NOMO-1 treated with dmso at 0.1 percent for 144 hours (cell line): Measurements from ENCODE around the gene AAR2.

Source experiments
- DNase-seq: peaks from one replicate; lab custom pipeline; 2025; ENCODE audit not compliant: unreplicated experiment; lab: John Stamatoyannopoulos, UW

Gene AAR2

GRCh38 chr20:36218380-36219064, 17.8 kb upstream of the AAR2 start:
- DNase-seq: no peak

DNA sequence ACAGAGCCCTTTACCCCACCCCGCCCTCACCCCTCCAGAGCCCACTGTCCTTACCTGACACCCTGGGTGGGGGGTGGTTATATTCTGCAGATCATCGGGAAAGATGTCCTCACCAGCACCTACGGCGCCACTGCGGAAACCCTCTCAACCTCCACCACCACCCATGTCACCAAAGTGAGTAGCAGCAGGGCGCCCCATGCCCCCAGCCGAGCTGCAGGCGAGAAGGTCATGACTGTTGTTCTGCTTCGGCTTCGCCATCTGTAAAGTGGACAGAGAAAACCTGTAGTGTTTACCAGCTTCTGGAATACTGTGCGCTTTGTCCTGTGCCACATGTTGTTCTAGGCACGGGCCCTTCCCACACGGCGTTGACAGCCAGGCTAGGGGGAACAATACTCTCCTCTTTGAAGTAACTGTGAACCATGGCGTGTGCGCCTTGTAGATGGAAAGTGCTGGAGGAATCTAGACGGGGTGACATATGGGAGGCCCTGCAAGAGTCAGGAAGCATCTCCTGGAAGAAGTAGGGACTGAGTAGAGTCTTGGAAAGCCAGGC, 16.5 kb upstream of the AAR2 start:
- no peak for DNase-seq

GRCh38 chr20:36225666-36226065, 10.6 kb upstream of the AAR2 start:
- DNase-seq: no peak

GRCh38 chr20:36228770-36229169, 7.5 kb upstream of the AAR2 start:
- DNase-seq: no peak

DNA sequence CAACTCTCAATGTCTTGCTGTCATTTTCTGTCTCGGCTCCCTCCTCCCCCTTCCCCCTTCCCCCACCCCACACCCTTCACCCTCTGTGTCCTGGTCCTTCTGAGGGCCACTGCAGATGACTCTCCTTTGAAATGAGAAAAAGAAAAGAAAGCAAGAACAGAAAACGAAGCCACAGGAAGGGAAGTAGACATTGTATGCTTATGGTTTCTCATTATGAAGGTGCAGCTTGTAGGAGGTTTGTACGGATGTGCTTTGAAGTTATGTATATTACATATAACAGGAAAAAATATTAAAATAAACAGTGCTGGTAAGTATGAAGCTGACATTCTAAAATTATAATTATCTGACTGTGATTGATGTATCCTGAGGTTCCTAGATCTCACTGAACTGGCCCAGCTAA, 6.3 kb upstream of the AAR2 start:
- no peak for DNase-seq

DNA sequence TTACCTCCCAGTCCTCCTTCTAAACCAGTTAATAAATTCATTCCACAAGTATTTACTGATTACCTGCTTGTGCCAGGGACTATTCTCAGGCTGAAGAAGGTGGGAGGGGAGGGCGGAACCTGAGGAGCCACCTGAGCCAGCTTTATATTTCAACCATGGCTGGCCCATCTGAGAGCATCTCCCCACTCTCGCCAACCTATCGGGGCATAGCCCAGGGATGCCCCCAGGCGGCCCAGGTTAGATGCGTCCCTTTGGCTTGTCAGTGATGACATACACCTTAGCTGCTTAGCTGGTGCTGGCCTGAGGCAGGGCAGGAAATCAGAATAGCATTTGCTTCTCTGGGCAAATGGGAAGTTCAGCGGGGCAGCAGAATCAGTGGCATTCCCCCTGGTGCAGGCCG, 4.9 kb upstream of the AAR2 start:
- no peak for DNase-seq

GRCh38 chr20:36234771-36235320, 1.4 kb upstream of the AAR2 start:
- no peak for DNase-seq

GRCh38 chr20:36236786-36237121, 476 bp downstream of the AAR2 start:
- DNase-seq: no peak

DNA sequence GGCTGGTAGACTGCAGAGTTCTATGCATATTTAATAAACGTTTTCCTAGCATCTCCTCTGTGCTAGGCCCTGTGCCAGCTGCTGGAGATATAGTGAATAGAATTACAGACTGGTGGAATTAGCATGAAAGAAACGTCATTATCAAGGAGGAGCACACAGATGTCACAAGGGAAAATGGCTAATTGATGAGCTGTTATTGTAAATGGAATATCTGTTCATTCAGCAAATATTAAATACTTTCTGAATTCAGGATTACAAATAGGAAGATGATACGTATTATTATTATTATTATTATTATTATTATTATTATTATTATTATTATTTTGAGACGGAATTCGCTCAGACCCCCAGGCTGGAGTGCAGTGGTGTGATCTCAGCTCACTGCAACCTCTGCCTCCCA, 1.2 kb downstream of the AAR2 start:
- DNase-seq: no peak

DNA sequence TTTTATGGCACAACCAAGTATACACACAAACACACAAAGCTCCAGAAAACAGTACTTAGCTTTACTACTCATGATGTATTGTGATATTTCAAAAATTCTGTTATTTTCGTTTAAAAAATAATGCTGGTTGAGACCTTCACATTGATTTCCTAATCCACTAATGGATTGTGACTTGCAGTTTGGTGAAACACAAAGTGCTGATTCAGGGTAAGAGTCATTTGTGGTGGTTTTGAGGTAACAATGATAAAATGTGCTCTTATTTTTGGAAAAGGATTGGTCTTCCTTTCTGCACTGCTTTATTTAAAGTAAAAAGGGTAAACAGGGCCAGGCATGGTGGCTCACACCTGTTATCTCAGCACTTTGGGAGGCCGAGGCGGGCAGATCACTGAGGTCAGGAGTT, 1.9 kb downstream of the AAR2 start:
- DNase-seq: no peak

GRCh38 chr20:36238760-36239159, 2.5 kb downstream of the AAR2 start:
- no peak for DNase-seq

DNA sequence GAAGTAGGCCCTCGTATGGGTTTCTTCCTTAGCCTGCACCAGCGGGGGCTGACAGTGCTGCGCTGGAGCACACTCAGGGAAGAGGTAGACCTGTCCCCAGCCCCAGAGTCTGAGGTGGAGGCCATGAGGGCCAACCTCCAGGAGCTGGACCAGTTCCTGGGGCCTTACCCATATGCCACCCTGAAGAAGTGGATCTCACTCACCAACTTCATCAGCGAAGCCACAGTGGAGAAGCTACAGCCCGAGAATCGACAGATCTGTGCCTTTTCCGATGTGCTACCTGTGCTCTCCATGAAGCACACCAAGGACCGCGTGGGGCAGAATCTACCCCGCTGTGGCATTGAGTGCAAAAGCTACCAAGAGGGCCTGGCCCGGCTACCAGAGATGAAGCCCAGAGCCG, 3.8 kb downstream of the AAR2 start:
- DNase-seq: no peak

DNA sequence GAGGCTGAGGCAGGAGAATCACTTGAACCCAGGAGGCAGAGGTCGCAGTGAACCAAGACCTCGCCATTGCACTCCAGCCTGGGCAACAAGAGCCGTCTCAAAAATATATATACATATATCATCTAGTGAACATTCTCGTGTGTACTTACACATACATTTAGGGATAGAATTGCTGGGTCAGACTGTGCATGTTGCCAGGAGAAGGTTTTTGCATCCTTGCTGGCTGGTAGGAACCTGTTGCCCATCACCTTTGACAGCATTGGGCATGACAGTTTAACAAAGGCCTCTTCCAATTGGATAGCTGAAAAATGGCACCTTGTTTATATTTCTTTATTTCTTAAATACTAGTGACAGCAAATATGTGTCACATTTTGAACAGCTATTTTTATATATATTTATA, 5.4 kb downstream of the AAR2 start:
- DNase-seq: no peak

GRCh38 chr20:36243726-36244125, 7.4 kb downstream of the AAR2 start:
- DNase-seq: no peak

GRCh38 chr20:36246401-36246800, 10.1 kb downstream of the AAR2 start:
- no peak for DNase-seq

DNA sequence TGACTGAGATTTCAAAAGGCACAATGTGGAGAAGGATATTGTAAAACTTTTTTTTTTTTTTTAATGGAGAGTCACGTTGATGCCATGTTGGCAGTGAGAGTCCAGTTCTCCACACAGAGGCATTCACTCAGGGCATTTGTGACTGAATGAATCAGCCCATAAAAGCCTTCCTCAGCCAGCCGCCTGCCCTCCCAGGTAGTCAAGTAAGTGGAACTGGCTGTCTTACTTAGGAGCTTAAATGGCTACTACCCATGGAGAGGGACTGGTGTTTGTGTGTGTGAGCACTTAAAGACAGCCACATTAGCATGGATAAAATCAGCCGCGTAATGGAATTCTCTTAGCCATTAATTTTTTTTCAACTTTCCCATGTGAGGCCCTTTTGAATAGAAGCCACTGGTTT, 12.6 kb downstream of the AAR2 start:
- DNase-seq: no peak

DNA sequence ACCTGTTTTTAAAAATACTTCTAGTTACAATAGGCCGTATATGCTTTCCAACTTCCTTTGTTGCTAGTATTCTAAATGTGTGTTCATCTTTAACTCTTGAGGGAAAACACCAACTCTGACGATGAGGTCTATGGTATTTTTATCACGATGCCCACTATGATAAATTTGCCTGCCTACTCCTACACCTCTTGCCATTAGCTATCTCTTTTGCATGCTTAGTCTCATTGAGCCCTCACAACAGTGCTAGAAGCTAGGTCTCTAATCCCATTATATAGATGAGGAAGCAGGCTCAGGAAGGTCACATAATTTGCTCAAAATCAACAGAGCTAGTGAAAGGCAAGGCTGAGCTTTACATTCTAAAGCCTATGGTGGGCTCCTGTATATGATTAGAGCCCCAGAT, 13.2 kb downstream of the AAR2 start:
- no peak for DNase-seq

GRCh38 chr20:36251426-36251825, 15.1 kb downstream of the AAR2 start:
- no peak for DNase-seq

DNA sequence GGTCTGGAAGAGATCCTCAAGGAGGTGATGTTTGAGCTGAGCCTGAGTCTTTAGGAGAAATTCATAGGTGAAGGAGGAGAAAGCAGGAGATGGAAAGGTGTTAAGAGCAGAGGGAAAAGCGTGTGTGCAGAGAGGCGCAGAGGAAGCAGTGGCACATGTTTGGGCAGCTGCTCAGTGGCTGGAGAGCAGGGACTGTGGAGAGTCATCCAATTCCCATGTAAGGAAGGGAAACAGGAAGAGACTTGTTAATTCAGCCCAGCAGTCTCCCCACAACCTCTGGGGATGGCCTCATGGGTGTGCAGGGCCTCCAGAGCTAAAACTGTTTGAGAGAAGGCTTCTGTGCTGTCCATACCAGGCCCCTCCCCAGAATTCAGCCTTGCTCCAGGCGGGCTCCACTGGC, 16.2 kb downstream of the AAR2 start:
- DNase-seq: no peak

GRCh38 chr20:36253036-36253435, 16.8 kb downstream of the AAR2 start:
- DNase-seq: no peak

- DNase-seq: no peak
Measured at GRCh38 chr20:36254076-36254475, 17.8 kb downstream of the AAR2 start.

DNA sequence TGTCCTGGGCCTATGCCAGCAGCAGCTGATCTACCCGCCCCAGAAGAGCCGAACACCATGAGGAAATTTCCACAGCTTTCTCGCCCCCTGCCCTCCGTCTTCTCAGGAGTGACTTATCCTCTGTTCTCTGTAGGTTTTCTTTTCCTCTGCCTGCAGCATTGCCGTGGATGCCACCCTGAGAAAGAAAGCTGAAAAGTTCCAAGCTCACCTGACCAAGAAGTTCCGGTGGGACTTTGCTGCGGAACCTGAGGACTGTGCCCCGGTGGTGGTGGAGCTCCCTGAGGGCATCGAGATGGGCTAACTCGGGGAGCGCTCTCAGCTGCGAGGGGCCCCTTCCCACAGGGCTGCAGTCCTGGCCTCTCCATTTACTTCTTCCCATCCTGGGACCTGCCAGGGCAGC, 19.2 kb downstream of the AAR2 start:
- no peak for DNase-seq
